Neural progenitor cell (in vitro differentiated cells): Measurements from ENCODE around the gene RANBP1.

Experiments
- EZH2 ChIP-seq: fragments of 200-600 bp; sonication (generic); IDR thresholded peaks from 2 replicates; pipeline ENCODE4 v1.6.1; 2017; ENCODE audit warnings: antibody characterized with exemption, mild to moderate bottlenecking, moderate library complexity
- TF ChIP-seq, protein P1 (sequence below): fragments of 200-600 bp; sonication (generic); IDR thresholded peaks from 2 replicates; pipeline ENCODE4 v1.5.1; 2017; ENCODE audit warnings: antibody characterized with exemption, mild to moderate bottlenecking

DNA sequence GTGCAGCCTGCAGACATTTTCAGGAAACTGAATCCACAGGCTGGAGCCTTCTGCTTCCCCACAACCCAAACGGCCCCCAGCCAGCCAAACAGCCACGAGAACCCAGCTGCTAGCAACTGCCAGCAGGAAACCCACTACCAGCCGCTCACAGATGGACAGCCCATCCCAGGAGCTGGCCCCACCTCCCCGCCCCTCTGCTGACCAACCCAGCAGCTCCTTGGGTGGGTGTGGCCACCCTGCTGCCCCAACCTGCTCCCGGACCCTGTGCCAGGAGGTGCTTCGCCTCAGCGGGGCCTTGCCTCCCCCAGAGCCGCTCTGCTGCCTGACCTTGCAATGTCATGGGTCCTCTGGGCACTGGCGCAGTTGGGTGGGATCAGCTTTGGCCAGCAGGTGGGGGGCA lies 43.2 kb downstream of the RANBP1 start:
- TF ChIP-seq, protein P1, sequence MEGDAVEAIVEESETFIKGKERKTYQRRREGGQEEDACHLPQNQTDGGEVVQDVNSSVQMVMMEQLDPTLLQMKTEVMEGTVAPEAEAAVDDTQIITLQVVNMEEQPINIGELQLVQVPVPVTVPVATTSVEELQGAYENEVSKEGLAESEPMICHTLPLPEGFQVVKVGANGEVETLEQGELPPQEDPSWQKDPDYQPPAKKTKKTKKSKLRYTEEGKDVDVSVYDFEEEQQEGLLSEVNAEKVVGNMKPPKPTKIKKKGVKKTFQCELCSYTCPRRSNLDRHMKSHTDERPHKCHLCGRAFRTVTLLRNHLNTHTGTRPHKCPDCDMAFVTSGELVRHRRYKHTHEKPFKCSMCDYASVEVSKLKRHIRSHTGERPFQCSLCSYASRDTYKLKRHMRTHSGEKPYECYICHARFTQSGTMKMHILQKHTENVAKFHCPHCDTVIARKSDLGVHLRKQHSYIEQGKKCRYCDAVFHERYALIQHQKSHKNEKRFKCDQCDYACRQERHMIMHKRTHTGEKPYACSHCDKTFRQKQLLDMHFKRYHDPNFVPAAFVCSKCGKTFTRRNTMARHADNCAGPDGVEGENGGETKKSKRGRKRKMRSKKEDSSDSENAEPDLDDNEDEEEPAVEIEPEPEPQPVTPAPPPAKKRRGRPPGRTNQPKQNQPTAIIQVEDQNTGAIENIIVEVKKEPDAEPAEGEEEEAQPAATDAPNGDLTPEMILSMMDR: no peak
- TF ChIP-seq EZH2: no peak
